Activated T-helper 2 cell treated with anti-CD3 and anti-CD28 coated beads, Interferon-gamma antibody, Interleukin-2, Interleukin-4, amounts not matched to agents 10 μg/mL and 5 μg/mL and 100 μg/mL, durations not matched to agents 14 hours and 24 hours and 36 hours (primary cell): ENCODE results near the gene EPB41L4A. TPM values are rescaled to one million over a fixed set of nuclear protein-coding genes. Genes with fewer than 3 reads are reported as not detected.
A peak's percentile ranks its signal among the peaks of the same experiment; 100 is the strongest.

Source experiments
- DNase-seq: peaks from one replicate; pipeline ENCODE4 v3.0.0; 2021; ENCODE audit warnings: low spot score
- H3K27ac Mint-ChIP-seq: one replicate; pipeline ENCODE4 v1.8.0; 2021; ENCODE audit warnings: mixed read lengths
- H3K27me3 Mint-ChIP-seq: one replicate; pipeline ENCODE4 v1.8.0; 2021; ENCODE audit warnings: low read depth, mixed read lengths
- H3K36me3 Mint-ChIP-seq: one replicate; pipeline ENCODE4 v1.8.0; 2021; ENCODE audit warnings: low read depth, mixed read lengths
- H3K4me1 Mint-ChIP-seq: one replicate; pipeline ENCODE4 v1.8.0; 2021; ENCODE audit warnings: low read depth, mixed read lengths
- H3K4me3 Mint-ChIP-seq: one replicate; pipeline ENCODE4 v1.8.0; 2021; ENCODE audit warnings: low read depth, mild to moderate bottlenecking, moderate library complexity, mixed read lengths
- H3K9me3 Mint-ChIP-seq: one replicate; pipeline ENCODE4 v1.8.0; 2021; ENCODE audit warnings: mixed read lengths
- intact Hi-C: fragments of 100-400 bp; cut with micrococcal nuclease; formaldehyde crosslinking; loops from one replicate; pipeline ENCODE4 v1.15.1; 2023
- total RNA-seq: library from RNA; stranded (reverse); gene quantifications from 2 replicates; pipeline ENCODE4 v1.2.3, GENCODE V29; 2022

EPB41L4A gene
- total RNA-seq, 1 donor from 2014 or later: 0.68 TPM

DNA sequence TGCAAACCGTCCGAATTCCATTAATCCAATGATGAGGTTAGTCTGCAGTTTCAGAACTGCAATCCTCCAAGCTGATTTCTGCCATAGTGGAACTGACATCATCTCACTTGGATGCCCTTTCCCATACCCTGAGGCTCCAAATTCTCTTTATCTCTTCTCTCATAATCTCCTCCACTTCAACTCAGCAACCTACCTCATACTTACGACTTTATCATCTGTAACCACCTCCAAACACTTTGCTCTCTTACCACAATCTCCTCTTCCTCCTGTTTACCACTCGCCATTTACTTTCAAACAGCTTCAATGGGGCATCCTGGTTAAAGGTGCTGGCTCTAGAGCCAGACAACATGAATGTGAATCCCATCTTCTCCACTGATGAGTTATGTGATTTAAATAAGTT, 223.2 kb downstream of the EPB41L4A start:
- Mint-ChIP-seq H3K27ac (no peak overlapping the region), H3K9me3 (no peaks in the 10 kb centered on the region)

GRCh38 chr5:112192866-112193265, 226.2 kb downstream of the EPB41L4A start:
- no peak overlapping the region for H3K4me3 Mint-ChIP-seq
- intact Hi-C loops: no loop called here
- H3K36me3 Mint-ChIP-seq: no peaks in the 10 kb centered on the region
- DNase-seq: no peak
- no peak overlapping the region for H3K27ac Mint-ChIP-seq
- peaks cover 2% of the 10 kb centered on the region for H3K4me1 Mint-ChIP-seq
- no peaks in the 10 kb centered on the region for H3K9me3 Mint-ChIP-seq
- peaks cover 22% of the 10 kb centered on the region for H3K27me3 Mint-ChIP-seq

More for the DNA sequence above, 223.2 kb downstream of the EPB41L4A start:
- intact Hi-C loops: no loop called here
- Mint-ChIP-seq H3K4me3 (no peak overlapping the region), H3K27me3 (peaks cover 11% of the 10 kb centered on the region), H3K36me3 (no peaks in the 10 kb centered on the region), H3K4me1 (no peaks in the 10 kb centered on the region)
- DNase-seq: no peak

DNA sequence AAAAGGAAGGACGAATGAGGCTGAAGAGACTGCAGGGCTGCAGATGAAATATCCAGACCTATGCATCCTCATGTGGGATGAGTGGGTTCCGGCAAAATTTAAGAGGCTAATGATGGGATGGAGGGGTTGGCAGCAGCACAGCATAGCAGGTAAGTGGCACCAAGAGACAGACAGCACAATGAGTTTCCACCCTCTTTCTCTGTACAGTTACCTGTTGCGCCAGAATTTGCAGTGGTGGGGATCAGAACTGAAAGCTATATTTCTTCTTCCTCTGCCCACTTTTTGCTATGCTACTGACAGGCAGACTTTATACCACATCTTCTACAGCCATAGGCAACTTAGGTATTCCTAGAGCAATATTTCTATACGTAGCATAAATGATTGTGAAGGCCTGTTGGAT, 227.0 kb downstream of the EPB41L4A start:
- intact Hi-C loops: no loop called here
- no peaks in the 10 kb centered on the region for H3K9me3 Mint-ChIP-seq
- DNase-seq: no peak
- H3K27ac Mint-ChIP-seq: no peak overlapping the region
- peaks cover 2% of the 10 kb centered on the region for H3K4me1 Mint-ChIP-seq
- H3K4me3 Mint-ChIP-seq: no peak overlapping the region
- peaks cover 30% of the 10 kb centered on the region for H3K27me3 Mint-ChIP-seq
- H3K36me3 Mint-ChIP-seq: no peaks in the 10 kb centered on the region

GRCh38 chr5:112189391-112189790, 229.7 kb downstream of the EPB41L4A start:
- Mint-ChIP-seq H3K4me3 (no peak overlapping the region), H3K36me3 (no peaks in the 10 kb centered on the region), H3K4me1 (peaks cover 2% of the 10 kb centered on the region), H3K9me3 (no peaks in the 10 kb centered on the region), H3K27me3 (peaks cover 40% of the 10 kb centered on the region), H3K27ac (no peak overlapping the region)
- intact Hi-C loops: no loop called here
- DNase-seq: no peak

GRCh38 chr5:112186401-112186990, 232.6 kb downstream of the EPB41L4A start:
- no peak for DNase-seq
- intact Hi-C loops: no loop called here
- Mint-ChIP-seq H3K4me1 (peaks cover 2% of the 10 kb centered on the region), H3K27me3 (peaks cover 54% of the 10 kb centered on the region), H3K9me3 (no peaks in the 10 kb centered on the region), H3K4me3 (no peak overlapping the region), H3K36me3 (no peaks in the 10 kb centered on the region), H3K27ac (no peak overlapping the region)

GRCh38 chr5:112183874-112184273, 235.2 kb downstream of the EPB41L4A start:
- Mint-ChIP-seq H3K4me3 (no peak overlapping the region), H3K4me1 (no peaks in the 10 kb centered on the region), H3K27ac (no peak overlapping the region), H3K36me3 (no peaks in the 10 kb centered on the region), H3K9me3 (no peaks in the 10 kb centered on the region), H3K27me3 (peaks cover 51% of the 10 kb centered on the region)
- intact Hi-C loops: no loop called here
- no peak for DNase-seq

DNA sequence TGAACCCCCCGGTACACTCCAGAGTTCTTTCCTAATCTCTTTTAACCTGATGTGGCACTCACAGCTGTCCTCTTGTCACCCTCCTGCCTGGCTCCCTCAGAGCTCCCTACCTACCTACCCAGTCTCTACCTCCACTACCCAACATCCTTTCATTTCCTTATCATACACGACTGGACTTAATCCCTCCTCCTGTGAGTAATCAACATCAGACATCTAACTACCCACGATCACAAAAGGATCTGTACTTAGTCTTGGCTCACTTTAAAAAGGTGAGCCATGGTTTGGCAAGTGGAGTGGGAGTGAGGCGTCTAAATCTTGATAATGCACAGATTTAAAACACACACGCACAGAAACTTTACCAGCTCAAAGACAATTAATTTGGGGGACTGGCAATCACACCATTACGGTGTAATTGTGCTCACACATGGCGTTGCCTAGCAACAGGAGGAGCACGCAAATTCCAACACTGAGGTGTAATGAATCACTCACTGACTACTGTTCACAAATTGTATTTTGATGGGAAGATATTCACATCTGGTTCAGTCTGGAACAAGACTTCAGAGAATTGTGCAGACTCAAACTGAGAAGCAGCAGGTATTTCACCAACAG, 235.9 kb downstream of the EPB41L4A start:
- no peak for DNase-seq
- no peaks in the 10 kb centered on the region for H3K4me1 Mint-ChIP-seq
- no peak overlapping the region for H3K27ac Mint-ChIP-seq
- no peaks in the 10 kb centered on the region for H3K9me3 Mint-ChIP-seq
- peaks cover 49% of the 10 kb centered on the region for H3K27me3 Mint-ChIP-seq
- no peaks in the 10 kb centered on the region for H3K36me3 Mint-ChIP-seq
- no peak overlapping the region for H3K4me3 Mint-ChIP-seq
- intact Hi-C loops: no loop called here

GRCh38 chr5:112179290-112179689, 239.8 kb downstream of the EPB41L4A start:
- H3K4me3 Mint-ChIP-seq: no peak overlapping the region
- H3K27me3 Mint-ChIP-seq: peaks cover 39% of the 10 kb centered on the region
- H3K9me3 Mint-ChIP-seq: no peaks in the 10 kb centered on the region
- no peaks in the 10 kb centered on the region for H3K36me3 Mint-ChIP-seq
- peaks cover 3% of the 10 kb centered on the region for H3K4me1 Mint-ChIP-seq
- intact Hi-C loops: loop anchor here (5.0 kb wide), 1 partner anchor 1428 kb away; no protein-coding TSS in a partner anchor
- no peak for DNase-seq
- no peak overlapping the region for H3K27ac Mint-ChIP-seq

- Mint-ChIP-seq H3K4me1 (peaks cover 3% of the 10 kb centered on the region), H3K9me3 (no peaks in the 10 kb centered on the region), H3K27me3 (peaks cover 21% of the 10 kb centered on the region), H3K4me3 (no peak overlapping the region), H3K36me3 (no peaks in the 10 kb centered on the region), H3K27ac (no peak overlapping the region)
- intact Hi-C loops: loop anchor here (1.0 to 5.0 kb wide), 3 partner anchors 245 to 1432 kb away; no protein-coding TSS in a partner anchor
- DNase-seq: peak; percentile 11
Measured at GRCh38 chr5:112174959-112175594, 244.0 kb downstream of the EPB41L4A start.

GRCh38 chr5:112165897-112166737, 253.0 kb downstream of the EPB41L4A start:
- H3K36me3 Mint-ChIP-seq: peaks cover 67% of the 10 kb centered on the region
- peaks cover 24% of the 10 kb centered on the region for H3K4me1 Mint-ChIP-seq
- intact Hi-C loops: no loop called here
- H3K9me3 Mint-ChIP-seq: no peaks in the 10 kb centered on the region
- no peak for DNase-seq
- H3K27ac Mint-ChIP-seq: no peak overlapping the region
- no peak overlapping the region for H3K4me3 Mint-ChIP-seq
- no peaks in the 10 kb centered on the region for H3K27me3 Mint-ChIP-seq

- no peak overlapping the region for H3K27ac Mint-ChIP-seq
- peaks cover 67% of the 10 kb centered on the region for H3K36me3 Mint-ChIP-seq
- peaks cover 2% of the 10 kb centered on the region for H3K9me3 Mint-ChIP-seq
- intact Hi-C loops: no loop called here
- no peaks in the 10 kb centered on the region for H3K27me3 Mint-ChIP-seq
- no peak overlapping the region for H3K4me3 Mint-ChIP-seq
- no peak for DNase-seq
- peaks cover 25% of the 10 kb centered on the region for H3K4me1 Mint-ChIP-seq
Measured at GRCh38 chr5:112165399-112165798, 253.7 kb downstream of the EPB41L4A start.

DNA sequence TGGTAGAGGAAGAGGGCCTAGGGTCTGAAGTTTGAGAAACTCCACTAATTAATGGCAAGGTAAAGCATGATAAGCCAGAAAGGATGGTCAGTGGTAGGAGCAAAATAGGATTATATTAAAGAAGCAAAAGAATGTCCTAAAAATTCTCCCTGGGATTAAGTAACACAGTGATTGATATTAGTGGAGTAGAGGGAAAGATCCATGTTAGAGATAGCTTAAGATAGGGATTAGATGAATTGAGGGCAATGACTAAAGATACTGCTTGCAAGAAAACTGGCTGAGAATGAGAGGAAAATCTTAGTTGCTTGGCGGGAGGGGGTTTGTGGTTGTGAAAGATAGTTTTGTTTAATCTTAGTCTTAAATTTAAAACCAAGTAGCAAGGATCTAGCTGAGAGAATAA, 255.6 kb downstream of the EPB41L4A start:
- Mint-ChIP-seq H3K36me3 (peaks cover 61% of the 10 kb centered on the region), H3K4me3 (peak overlapping the region; percentile 58), H3K27ac (peak overlapping the region; percentile 47), H3K4me1 (peaks cover 34% of the 10 kb centered on the region), H3K9me3 (peaks cover 5% of the 10 kb centered on the region), H3K27me3 (no peaks in the 10 kb centered on the region)
- no peak for DNase-seq
- intact Hi-C loops: loop anchor here (5.0 kb wide), 4 partner anchors 254 to 1071 kb away; partner anchors contain the start of genes DCP2, EPB41L4A, NREP and WDR36
